ENCODE measurements around the gene C2CD2L.

- no peak for TF ChIP-seq ZBTB21 (CRISPR knock-in tag; IDR thresholded peaks at IDR 0.05; ENCODE audit: borderline replicate concordance)
- TF ChIP-seq NFYB (CRISPR knock-in tag; conservative IDR thresholded peaks at IDR 0.05; ENCODE audit: low read depth): no peak
- TF ChIP-seq CTCF (IDR thresholded peaks at IDR 0.05): no peak
- no peak for TF ChIP-seq FOXK1 (CRISPR knock-in tag; IDR thresholded peaks at IDR 0.05)
- no peak for TF ChIP-seq CREB1 (CRISPR knock-in tag; IDR thresholded peaks at IDR 0.05)
- no peak for TF ChIP-seq ELF4 (CRISPR knock-in tag; IDR thresholded peaks at IDR 0.05; ENCODE audit: low read depth)
- TF ChIP-seq ZNF416 (CRISPR knock-in tag; IDR thresholded peaks at IDR 0.05): no peak
- no peak for TF ChIP-seq CBFB (CRISPR knock-in tag; IDR thresholded peaks at IDR 0.05; ENCODE audit: low read depth)
- TF ChIP-seq MAX (CRISPR knock-in tag; IDR thresholded peaks at IDR 0.05): no peak
These were observed 21.7 kb upstream of the C2CD2L start for GRCh38 chr11:119085437-119085847.
